HG03097 (cell line): ENCODE data around the gene ZNF14.
"Not testable (repeated sequence)": the region's sequence is repeated elsewhere in the genome, so short reads cannot be mapped to it uniquely, and the experiment has no call there.

Experiments
- ATAC-seq: cut with Tn5 transposase; IDR thresholded peaks from one replicate; pipeline ENCODE4 v1.9.1; 2021; ENCODE audit not compliant: unreplicated experiment, low FRiP score

The ZNF14 gene

GRCh38 chr19:19696386-19696785, 36.5 kb downstream of the ZNF14 start:
- ATAC-seq = no peak

- no peak for ATAC-seq
These were observed 41.2 kb downstream of the ZNF14 start for GRCh38 chr19:19691683-19692082.

- not testable (repeated sequence) for ATAC-seq
These were observed 43.9 kb downstream of the ZNF14 start for GRCh38 chr19:19689023-19689422.

GRCh38 chr19:19687090-19687489, 45.8 kb downstream of the ZNF14 start:
- no peak for ATAC-seq

- ATAC-seq = no peak
These were observed 46.3 kb downstream of the ZNF14 start for GRCh38 chr19:19686580-19686979.

GRCh38 chr19:19686119-19686518, 46.8 kb downstream of the ZNF14 start:
- ATAC-seq = not testable (repeated sequence)

- ATAC-seq = no peak
These were observed 53.5 kb downstream of the ZNF14 start for GRCh38 chr19:19679176-19680073.

- no peak for ATAC-seq
These were observed 55.3 kb downstream of the ZNF14 start for GRCh38 chr19:19677579-19677978.

GRCh38 chr19:19674315-19674714, 58.6 kb downstream of the ZNF14 start:
- ATAC-seq = no peak

- no peak for ATAC-seq
These were observed 60.1 kb downstream of the ZNF14 start for GRCh38 chr19:19672816-19673215.

- ATAC-seq = no peak
These were observed 62.8 kb downstream of the ZNF14 start for GRCh38 chr19:19670070-19670551.

GRCh38 chr19:19668230-19669012, 64.5 kb downstream of the ZNF14 start, which contains the start of gene ZNF101:
ZNF101 (plus strand) TSS chr19:19668839; CDS start chr19:19668964, 125 bp downstream.
- peak; percentile 65 for ATAC-seq

- ATAC-seq = not testable (repeated sequence)
These were observed 67.4 kb downstream of the ZNF14 start for GRCh38 chr19:19665420-19665948.

GRCh38 chr19:19663256-19664120, 69.4 kb downstream of the ZNF14 start, which contains the start of gene ATP13A1:
ATP13A1 (minus strand) TSS chr19:19663676; CDS start chr19:19663666, 10 bp downstream.
- peak; percentile 62 for ATAC-seq

GRCh38 chr19:19662871-19663255, 70.0 kb downstream of the ZNF14 start:
- ATAC-seq = no peak

GRCh38 chr19:19662344-19662743, 70.6 kb downstream of the ZNF14 start:
- ATAC-seq = no peak

- ATAC-seq = peak; percentile 25
These were observed 71.1 kb downstream of the ZNF14 start for GRCh38 chr19:19661675-19662251.

GRCh38 chr19:19661141-19661674, 71.7 kb downstream of the ZNF14 start:
- no peak for ATAC-seq
